ENCODE data around the gene NAT8L. TPM values are rescaled to one million over a fixed set of nuclear protein-coding genes. Genes with fewer than 3 reads are reported as not detected.

Gene NAT8L
- total RNA-seq, 2 experiments from 2014 or later: not detected

GRCh38 chr4:2073808-2074481 is 14.8 kb downstream of the NAT8L start:
- Histone ChIP-seq H4K20me1 (ENCODE audit: insufficient read depth, low read length) (no peaks in the 10 kb centered on the region), H3K9me3 (ENCODE audit: low read length) (no peaks in the 10 kb centered on the region), H3K9me2 (ENCODE audit: insufficient read depth, low read length) (no peaks in the 10 kb centered on the region), H3K4me1 (ENCODE audit: insufficient read depth, low read length, poor library complexity, severe bottlenecking) (no peaks in the 10 kb centered on the region), H3K27ac (ENCODE audit: low read depth, low read length, poor library complexity, severe bottlenecking) (no peak overlapping the region), H3K36me3 (ENCODE audit: insufficient read depth, low read length) (no peaks in the 10 kb centered on the region), H3K4me3 (ENCODE audit: low read depth, low read length, poor library complexity, severe bottlenecking) (no peak overlapping the region), H3K4me2 (ENCODE audit: low read length) (no peak overlapping the region), H3K79me2 (ENCODE audit: insufficient read depth, low read depth, low read length) (no peaks in the 10 kb centered on the region), H2AFZ (ENCODE audit: low read length) (no peak overlapping the region)
- TF ChIP-seq EZH2phosphoT487 (IDR thresholded peaks at IDR 0.05; ENCODE audit: borderline replicate concordance, low read depth, low read length) (no peak), CTCF (conservative IDR thresholded peaks at IDR 0.05; ENCODE audit: low read length) (no peak)
- ChIA-PET POLR2A (no interaction called here), CTCF (ENCODE audit: unreplicated experiment) (no interaction called here)
- DNase-seq (ENCODE audit: low spot score): no peak
- intact Hi-C loops (cut with micrococcal nuclease; ENCODE audit: unreplicated experiment): no loop called here
- no TSS peak for BruUV-seq (replicated peaks)

GRCh38 chr4:2074588-2074987 is 15.5 kb downstream of the NAT8L start:
- H3K79me2 ChIP-seq (ENCODE audit: insufficient read depth, low read depth, low read length): no peaks in the 10 kb centered on the region
- no peaks in the 10 kb centered on the region for H4K20me1 ChIP-seq (ENCODE audit: insufficient read depth, low read length)
- no peak for TF ChIP-seq EZH2phosphoT487 (IDR thresholded peaks at IDR 0.05; ENCODE audit: borderline replicate concordance, low read depth, low read length)
- no peak overlapping the region for H2AFZ ChIP-seq (ENCODE audit: low read length)
- DNase-seq (ENCODE audit: low spot score): no peak
- intact Hi-C loops (cut with micrococcal nuclease; ENCODE audit: unreplicated experiment): no loop called here
- H3K4me1 ChIP-seq (ENCODE audit: insufficient read depth, low read length, poor library complexity, severe bottlenecking): no peaks in the 10 kb centered on the region
- H3K9me2 ChIP-seq (ENCODE audit: insufficient read depth, low read length): no peaks in the 10 kb centered on the region
- no peak overlapping the region for H3K4me3 ChIP-seq (ENCODE audit: low read depth, low read length, poor library complexity, severe bottlenecking)
- no peaks in the 10 kb centered on the region for H3K36me3 ChIP-seq (ENCODE audit: insufficient read depth, low read length)
- CTCF ChIA-PET (ENCODE audit: unreplicated experiment): no interaction called here
- H3K4me2 ChIP-seq (ENCODE audit: low read length): no peak overlapping the region
- H3K9me3 ChIP-seq (ENCODE audit: low read length): no peaks in the 10 kb centered on the region
- POLR2A ChIA-PET: interaction anchor here (0.9 kb wide), 1 partner anchor 72 kb away, joined by 3 read pairs; no protein-coding TSS in a partner anchor
- no TSS peak for BruUV-seq (replicated peaks)
- H3K27ac ChIP-seq (ENCODE audit: low read depth, low read length, poor library complexity, severe bottlenecking): no peak overlapping the region

DNA sequence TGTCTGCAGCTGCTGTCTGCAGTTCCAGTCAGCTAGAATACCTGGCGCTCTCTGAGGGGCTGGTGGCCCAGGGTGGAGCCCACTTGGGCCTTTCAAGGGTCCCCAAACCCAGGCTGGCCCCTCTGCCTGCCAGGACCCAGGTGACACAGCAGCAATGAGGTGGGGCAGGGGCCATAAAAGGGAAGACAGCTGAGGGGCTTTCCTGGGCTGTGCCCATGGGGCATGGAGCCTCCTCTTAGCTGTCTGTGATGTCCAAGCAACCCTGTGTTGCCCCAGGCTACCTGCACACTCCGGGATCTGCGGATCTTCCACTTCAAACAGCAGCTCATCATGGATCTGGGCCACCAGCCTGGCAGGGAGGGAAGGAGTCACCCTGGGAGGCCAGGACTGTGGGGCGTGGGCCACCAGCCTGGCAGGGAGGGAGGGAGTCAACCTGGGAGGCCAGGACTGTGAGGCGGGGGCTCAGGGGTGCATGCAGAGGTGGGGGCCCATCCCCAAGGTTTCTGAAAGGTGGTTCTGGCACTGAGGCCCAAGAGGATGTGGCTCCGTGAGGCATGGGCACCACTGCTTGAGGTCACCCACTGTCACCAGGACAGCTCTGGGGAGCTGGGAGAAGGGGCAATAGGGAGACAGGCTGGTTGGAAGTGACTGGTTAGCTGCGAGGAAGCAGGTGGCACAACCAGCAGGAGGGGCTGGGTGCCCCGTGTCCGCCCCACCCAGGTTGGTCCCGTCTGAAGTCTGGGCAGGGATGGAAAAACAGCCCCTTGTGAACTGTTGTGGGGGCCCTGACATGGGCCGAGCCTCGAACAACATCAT is 16.3 kb downstream of the NAT8L start:
- no peaks in the 10 kb centered on the region for H3K79me2 ChIP-seq (ENCODE audit: insufficient read depth, low read depth, low read length)
- TF ChIP-seq EZH2phosphoT487 (IDR thresholded peaks at IDR 0.05; ENCODE audit: borderline replicate concordance, low read depth, low read length): no peak
- TF ChIP-seq CTCF (conservative IDR thresholded peaks at IDR 0.05; ENCODE audit: low read length): no peak
- no peaks in the 10 kb centered on the region for H3K9me2 ChIP-seq (ENCODE audit: insufficient read depth, low read length)
- DNase-seq (ENCODE audit: low spot score): no peak
- intact Hi-C loops (cut with micrococcal nuclease; ENCODE audit: unreplicated experiment): no loop called here
- ChIA-PET POLR2A (interaction anchor here (0.9 kb wide), 1 partner anchor 71 kb away, joined by 3 read pairs; no protein-coding TSS in a partner anchor), CTCF (ENCODE audit: unreplicated experiment) (no interaction called here)
- H3K4me1 ChIP-seq (ENCODE audit: insufficient read depth, low read length, poor library complexity, severe bottlenecking): no peaks in the 10 kb centered on the region
- no peaks in the 10 kb centered on the region for H3K9me3 ChIP-seq (ENCODE audit: low read length)
- H3K27ac ChIP-seq (ENCODE audit: low read depth, low read length, poor library complexity, severe bottlenecking): no peak overlapping the region
- no peak overlapping the region for H2AFZ ChIP-seq (ENCODE audit: low read length)
- no peak overlapping the region for H3K4me3 ChIP-seq (ENCODE audit: low read depth, low read length, poor library complexity, severe bottlenecking)
- no peaks in the 10 kb centered on the region for H4K20me1 ChIP-seq (ENCODE audit: insufficient read depth, low read length)
- BruUV-seq (replicated peaks): no TSS peak
- no peak overlapping the region for H3K4me2 ChIP-seq (ENCODE audit: low read length)
- H3K36me3 ChIP-seq (ENCODE audit: insufficient read depth, low read length): no peaks in the 10 kb centered on the region
